WTC11 (cell line): ENCODE measurements around the gene FAM50A. TPM values are rescaled to one million over a fixed set of nuclear protein-coding genes. Genes with fewer than 3 reads are reported as not detected.

ENCODE experiments used
- ATAC-seq: fragments of 200-7000 bp; cut with Tn5 transposase; 2 replicates; pipeline ENCODE4 v1.10.0; 2021; ENCODE audit warnings: mild to moderate bottlenecking, moderate library complexity
- CTCF ChIA-PET: fragments of 300-600 bp; sonication (Branson Sonifier 250); formaldehyde crosslinking; loops from one replicate; lab custom pipeline; 2021; ENCODE audit warnings: antibody characterized with exemption; lab: Charles Lee
- POLR2A ChIA-PET: fragments of 350-600 bp; sonication (Branson Sonifier 250); formaldehyde crosslinking; loops from one replicate; lab custom pipeline; 2021; ENCODE audit warnings: antibody characterized with exemption; lab: Charles Lee
- DNase-seq: peaks from one replicate; pipeline ENCODE4 v3.0.0; 2021; ENCODE audit warnings: low spot score
- H3K27ac Mint-ChIP-seq: 2 replicates; pipeline ENCODE4 v1.8.0; 2021; ENCODE audit warnings: mixed read lengths
- H3K27me3 Mint-ChIP-seq: 2 replicates; pipeline ENCODE4 v1.8.0; 2021; ENCODE audit warnings: low read depth, mild to moderate bottlenecking, moderate library complexity, mixed read lengths
- H3K36me3 Mint-ChIP-seq: 2 replicates; pipeline ENCODE4 v1.8.0; 2021; ENCODE audit warnings: mixed read lengths
- H3K4me1 Mint-ChIP-seq: 2 replicates; pipeline ENCODE4 v1.8.0; 2022; ENCODE audit warnings: mixed read lengths
- H3K4me3 Mint-ChIP-seq: 2 replicates; pipeline ENCODE4 v1.8.0; 2021; ENCODE audit warnings: mild to moderate bottlenecking, moderate library complexity, mixed read lengths
- H3K9me3 Mint-ChIP-seq: 2 replicates; pipeline ENCODE4 v1.8.0; 2021; ENCODE audit warnings: mixed read lengths
- CREB1 ChIP-seq: sonication (generic); formaldehyde crosslinking; IDR thresholded peaks from 2 replicates; pipeline ENCODE4 v1.8.0; 2023; ENCODE audit warnings: mild to moderate bottlenecking, missing genetic modification reagents
- EMX1 ChIP-seq: fragments of 250-450 bp; sonication (Bioruptor Pico); IDR thresholded peaks from 2 replicates; pipeline ENCODE4 v1.8.0; 2021; ENCODE audit warnings: mild to moderate bottlenecking
- ESRRA ChIP-seq: sonication (generic); formaldehyde crosslinking; IDR thresholded peaks from 2 replicates; pipeline ENCODE4 v1.8.1; 2022; ENCODE audit warnings: mild to moderate bottlenecking, missing genetic modification reagents, borderline replicate concordance
- ETV6 ChIP-seq: sonication (generic); formaldehyde crosslinking; IDR thresholded peaks from 2 replicates; pipeline ENCODE4 v1.8.1; 2022; ENCODE audit warnings: mild to moderate bottlenecking, missing genetic modification reagents
- FOXK1 ChIP-seq: sonication (generic); formaldehyde crosslinking; IDR thresholded peaks from 2 replicates; pipeline ENCODE4 v1.8.0; 2022; ENCODE audit warnings: mild to moderate bottlenecking, moderate library complexity, missing genetic modification reagents
- FOXP1 ChIP-seq: sonication (generic); formaldehyde crosslinking; IDR thresholded peaks from 2 replicates; pipeline ENCODE4 v1.8.0; 2022; ENCODE audit warnings: missing genetic modification reagents, mild to moderate bottlenecking, moderate library complexity, borderline replicate concordance
- GTF2I ChIP-seq: fragments of 250-450 bp; sonication (Bioruptor Pico); conservative IDR thresholded peaks from 2 replicates; pipeline ENCODE4 v1.4.0; 2021; ENCODE audit warnings: mild to moderate bottlenecking
- IRF2 ChIP-seq: sonication (generic); formaldehyde crosslinking; IDR thresholded peaks from 2 replicates; pipeline ENCODE4 v1.8.0; 2022; ENCODE audit warnings: low read depth, missing genetic modification reagents, borderline replicate concordance
- JAZF1 ChIP-seq: fragments of 250-450 bp; sonication (Bioruptor Pico); IDR thresholded peaks from 2 replicates; pipeline ENCODE4 v1.9.0; 2021; ENCODE audit warnings: moderate library complexity, mild to moderate bottlenecking, inconsistent platforms
- SMAD3 ChIP-seq: sonication (generic); formaldehyde crosslinking; IDR thresholded peaks from 2 replicates; pipeline ENCODE4 v1.8.0; 2022; ENCODE audit warnings: missing genetic modification reagents, mild to moderate bottlenecking, borderline replicate concordance
- SOX15 ChIP-seq: fragments of 250-450 bp; sonication (Bioruptor Pico); IDR thresholded peaks from 2 replicates; pipeline ENCODE4 v1.9.0; 2021; ENCODE audit warnings: mild to moderate bottlenecking
- ZNF671 ChIP-seq: fragments of 250-450 bp; sonication (Bioruptor Pico); IDR thresholded peaks from 2 replicates; pipeline ENCODE4 v1.8.0; 2021; ENCODE audit warnings: mild to moderate bottlenecking
- total RNA-seq: library from RNA; stranded (reverse); gene quantifications from 3 replicates; pipeline ENCODE4 v1.2.3, GENCODE V29; 2021
- TF ChIP-seq, protein P1 (sequence below): fragments of 250-450 bp; sonication (Bioruptor Pico); IDR thresholded peaks from 2 replicates; pipeline ENCODE4 v1.9.0; 2021; ENCODE audit warnings: mild to moderate bottlenecking
- TF ChIP-seq, protein P2 (sequence below): sonication (generic); formaldehyde crosslinking; IDR thresholded peaks from 2 replicates; pipeline ENCODE4 v1.8.0; 2022; ENCODE audit warnings: missing genetic modification reagents
- TF ChIP-seq, protein P3 (sequence below): sonication (generic); formaldehyde crosslinking; IDR thresholded peaks from 2 replicates; pipeline ENCODE4 v1.8.1; 2023; ENCODE audit warnings: mild to moderate bottlenecking, missing genetic modification reagents
- TF ChIP-seq, protein P4 (sequence below): sonication (generic); formaldehyde crosslinking; IDR thresholded peaks from 2 replicates; pipeline ENCODE4 v1.8.0; 2023; ENCODE audit warnings: missing genetic modification reagents
- TF ChIP-seq, protein P5 (sequence below): sonication (generic); formaldehyde crosslinking; IDR thresholded peaks from 2 replicates; pipeline ENCODE4 v1.8.1; 2023; ENCODE audit warnings: mild to moderate bottlenecking, moderate library complexity, missing genetic modification reagents
- TF ChIP-seq, protein P6 (sequence below): fragments of 250-450 bp; sonication (Bioruptor Pico); IDR thresholded peaks from 2 replicates; pipeline ENCODE4 v2.1.2; 2022; ENCODE audit warnings: mild to moderate bottlenecking, moderate library complexity

Gene FAM50A
- total RNA-seq, 1 experiment from 2014 or later: 50.2 TPM

DNA sequence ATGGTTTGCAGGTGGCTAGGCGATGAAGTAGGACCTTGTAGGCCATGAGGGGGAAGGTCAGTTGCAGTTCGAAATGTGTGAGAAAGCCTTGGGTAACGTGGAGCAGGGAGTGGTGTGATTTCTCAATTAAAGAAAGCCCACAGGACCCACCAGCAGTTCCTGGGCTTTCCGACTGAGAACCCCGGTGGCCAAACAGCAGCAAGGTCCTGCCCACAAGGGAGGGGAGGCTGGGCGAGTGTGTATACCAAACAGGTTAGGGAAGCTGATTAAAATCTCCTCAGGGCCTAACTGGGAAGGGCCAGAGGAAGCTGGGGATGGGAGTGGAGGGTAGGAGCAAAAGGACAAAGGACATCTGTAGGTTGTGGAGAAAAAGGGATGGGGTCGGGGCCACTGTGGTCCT lies 13.0 kb upstream of the FAM50A start (continued):
- TF ChIP-seq, protein P1, sequence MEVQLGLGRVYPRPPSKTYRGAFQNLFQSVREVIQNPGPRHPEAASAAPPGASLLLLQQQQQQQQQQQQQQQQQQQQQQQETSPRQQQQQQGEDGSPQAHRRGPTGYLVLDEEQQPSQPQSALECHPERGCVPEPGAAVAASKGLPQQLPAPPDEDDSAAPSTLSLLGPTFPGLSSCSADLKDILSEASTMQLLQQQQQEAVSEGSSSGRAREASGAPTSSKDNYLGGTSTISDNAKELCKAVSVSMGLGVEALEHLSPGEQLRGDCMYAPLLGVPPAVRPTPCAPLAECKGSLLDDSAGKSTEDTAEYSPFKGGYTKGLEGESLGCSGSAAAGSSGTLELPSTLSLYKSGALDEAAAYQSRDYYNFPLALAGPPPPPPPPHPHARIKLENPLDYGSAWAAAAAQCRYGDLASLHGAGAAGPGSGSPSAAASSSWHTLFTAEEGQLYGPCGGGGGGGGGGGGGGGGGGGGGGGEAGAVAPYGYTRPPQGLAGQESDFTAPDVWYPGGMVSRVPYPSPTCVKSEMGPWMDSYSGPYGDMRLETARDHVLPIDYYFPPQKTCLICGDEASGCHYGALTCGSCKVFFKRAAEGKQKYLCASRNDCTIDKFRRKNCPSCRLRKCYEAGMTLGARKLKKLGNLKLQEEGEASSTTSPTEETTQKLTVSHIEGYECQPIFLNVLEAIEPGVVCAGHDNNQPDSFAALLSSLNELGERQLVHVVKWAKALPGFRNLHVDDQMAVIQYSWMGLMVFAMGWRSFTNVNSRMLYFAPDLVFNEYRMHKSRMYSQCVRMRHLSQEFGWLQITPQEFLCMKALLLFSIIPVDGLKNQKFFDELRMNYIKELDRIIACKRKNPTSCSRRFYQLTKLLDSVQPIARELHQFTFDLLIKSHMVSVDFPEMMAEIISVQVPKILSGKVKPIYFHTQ (CRISPR knock-in tag): no peak
- TF ChIP-seq, protein P2, sequence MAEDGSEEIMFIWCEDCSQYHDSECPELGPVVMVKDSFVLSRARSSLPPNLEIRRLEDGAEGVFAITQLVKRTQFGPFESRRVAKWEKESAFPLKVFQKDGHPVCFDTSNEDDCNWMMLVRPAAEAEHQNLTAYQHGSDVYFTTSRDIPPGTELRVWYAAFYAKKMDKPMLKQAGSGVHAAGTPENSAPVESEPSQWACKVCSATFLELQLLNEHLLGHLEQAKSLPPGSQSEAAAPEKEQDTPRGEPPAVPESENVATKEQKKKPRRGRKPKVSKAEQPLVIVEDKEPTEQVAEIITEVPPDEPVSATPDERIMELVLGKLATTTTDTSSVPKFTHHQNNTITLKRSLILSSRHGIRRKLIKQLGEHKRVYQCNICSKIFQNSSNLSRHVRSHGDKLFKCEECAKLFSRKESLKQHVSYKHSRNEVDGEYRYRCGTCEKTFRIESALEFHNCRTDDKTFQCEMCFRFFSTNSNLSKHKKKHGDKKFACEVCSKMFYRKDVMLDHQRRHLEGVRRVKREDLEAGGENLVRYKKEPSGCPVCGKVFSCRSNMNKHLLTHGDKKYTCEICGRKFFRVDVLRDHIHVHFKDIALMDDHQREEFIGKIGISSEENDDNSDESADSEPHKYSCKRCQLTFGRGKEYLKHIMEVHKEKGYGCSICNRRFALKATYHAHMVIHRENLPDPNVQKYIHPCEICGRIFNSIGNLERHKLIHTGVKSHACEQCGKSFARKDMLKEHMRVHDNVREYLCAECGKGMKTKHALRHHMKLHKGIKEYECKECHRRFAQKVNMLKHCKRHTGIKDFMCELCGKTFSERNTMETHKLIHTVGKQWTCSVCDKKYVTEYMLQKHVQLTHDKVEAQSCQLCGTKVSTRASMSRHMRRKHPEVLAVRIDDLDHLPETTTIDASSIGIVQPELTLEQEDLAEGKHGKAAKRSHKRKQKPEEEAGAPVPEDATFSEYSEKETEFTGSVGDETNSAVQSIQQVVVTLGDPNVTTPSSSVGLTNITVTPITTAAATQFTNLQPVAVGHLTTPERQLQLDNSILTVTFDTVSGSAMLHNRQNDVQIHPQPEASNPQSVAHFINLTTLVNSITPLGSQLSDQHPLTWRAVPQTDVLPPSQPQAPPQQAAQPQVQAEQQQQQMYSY: no peak
- TF ChIP-seq IRF2 (CRISPR knock-in tag): no peak
- TF ChIP-seq SOX15 (CRISPR knock-in tag): no peak
- no peak for TF ChIP-seq ZNF671 (CRISPR knock-in tag)
- TF ChIP-seq, protein P3, sequence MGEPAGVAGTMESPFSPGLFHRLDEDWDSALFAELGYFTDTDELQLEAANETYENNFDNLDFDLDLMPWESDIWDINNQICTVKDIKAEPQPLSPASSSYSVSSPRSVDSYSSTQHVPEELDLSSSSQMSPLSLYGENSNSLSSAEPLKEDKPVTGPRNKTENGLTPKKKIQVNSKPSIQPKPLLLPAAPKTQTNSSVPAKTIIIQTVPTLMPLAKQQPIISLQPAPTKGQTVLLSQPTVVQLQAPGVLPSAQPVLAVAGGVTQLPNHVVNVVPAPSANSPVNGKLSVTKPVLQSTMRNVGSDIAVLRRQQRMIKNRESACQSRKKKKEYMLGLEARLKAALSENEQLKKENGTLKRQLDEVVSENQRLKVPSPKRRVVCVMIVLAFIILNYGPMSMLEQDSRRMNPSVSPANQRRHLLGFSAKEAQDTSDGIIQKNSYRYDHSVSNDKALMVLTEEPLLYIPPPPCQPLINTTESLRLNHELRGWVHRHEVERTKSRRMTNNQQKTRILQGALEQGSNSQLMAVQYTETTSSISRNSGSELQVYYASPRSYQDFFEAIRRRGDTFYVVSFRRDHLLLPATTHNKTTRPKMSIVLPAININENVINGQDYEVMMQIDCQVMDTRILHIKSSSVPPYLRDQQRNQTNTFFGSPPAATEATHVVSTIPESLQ (CRISPR knock-in tag): no peak

DNA sequence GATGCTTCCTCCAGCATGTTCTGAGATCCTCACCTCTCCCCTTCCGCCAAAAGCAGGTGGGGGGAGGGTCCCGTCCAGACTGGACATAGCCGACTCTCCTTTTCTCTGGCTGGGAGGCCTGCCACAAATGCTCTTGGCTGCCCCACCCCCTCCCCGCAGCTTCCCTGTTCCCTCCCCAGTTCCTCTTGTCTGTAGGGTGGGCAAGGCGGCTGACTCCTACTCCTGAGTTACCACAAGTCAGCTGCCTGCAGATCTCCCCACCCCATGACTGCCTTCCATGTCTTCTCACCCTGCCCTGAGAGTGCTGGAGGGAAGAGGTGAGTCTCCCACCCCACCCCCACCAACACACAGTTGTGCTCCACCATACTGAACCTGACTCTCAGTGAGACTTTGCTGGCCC lies 12.6 kb upstream of the FAM50A start:
- no peak for ATAC-seq
- TF ChIP-seq GTF2I (CRISPR knock-in tag) (no peak), FOXP1 (CRISPR knock-in tag) (no peak), JAZF1 (CRISPR knock-in tag) (no peak), EMX1 (CRISPR knock-in tag) (no peak), ETV6 (CRISPR knock-in tag) (no peak), ESRRA (CRISPR knock-in tag) (no peak), SMAD3 (CRISPR knock-in tag) (no peak), FOXK1 (no peak), CREB1 (CRISPR knock-in tag) (no peak)
- TF ChIP-seq, protein P4, sequence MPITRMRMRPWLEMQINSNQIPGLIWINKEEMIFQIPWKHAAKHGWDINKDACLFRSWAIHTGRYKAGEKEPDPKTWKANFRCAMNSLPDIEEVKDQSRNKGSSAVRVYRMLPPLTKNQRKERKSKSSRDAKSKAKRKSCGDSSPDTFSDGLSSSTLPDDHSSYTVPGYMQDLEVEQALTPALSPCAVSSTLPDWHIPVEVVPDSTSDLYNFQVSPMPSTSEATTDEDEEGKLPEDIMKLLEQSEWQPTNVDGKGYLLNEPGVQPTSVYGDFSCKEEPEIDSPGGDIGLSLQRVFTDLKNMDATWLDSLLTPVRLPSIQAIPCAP (CRISPR knock-in tag): no peak
- TF ChIP-seq, protein P5, sequence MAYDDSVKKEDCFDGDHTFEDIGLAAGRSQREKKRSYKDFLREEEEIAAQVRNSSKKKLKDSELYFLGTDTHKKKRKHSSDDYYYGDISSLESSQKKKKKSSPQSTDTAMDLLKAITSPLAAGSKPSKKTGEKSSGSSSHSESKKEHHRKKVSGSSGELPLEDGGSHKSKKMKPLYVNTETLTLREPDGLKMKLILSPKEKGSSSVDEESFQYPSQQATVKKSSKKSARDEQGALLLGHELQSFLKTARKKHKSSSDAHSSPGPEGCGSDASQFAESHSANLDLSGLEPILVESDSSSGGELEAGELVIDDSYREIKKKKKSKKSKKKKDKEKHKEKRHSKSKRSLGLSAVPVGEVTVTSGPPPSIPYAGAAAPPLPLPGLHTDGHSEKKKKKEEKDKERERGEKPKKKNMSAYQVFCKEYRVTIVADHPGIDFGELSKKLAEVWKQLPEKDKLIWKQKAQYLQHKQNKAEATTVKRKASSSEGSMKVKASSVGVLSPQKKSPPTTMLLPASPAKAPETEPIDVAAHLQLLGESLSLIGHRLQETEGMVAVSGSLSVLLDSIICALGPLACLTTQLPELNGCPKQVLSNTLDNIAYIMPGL: no peak
- TF ChIP-seq, protein P6, sequence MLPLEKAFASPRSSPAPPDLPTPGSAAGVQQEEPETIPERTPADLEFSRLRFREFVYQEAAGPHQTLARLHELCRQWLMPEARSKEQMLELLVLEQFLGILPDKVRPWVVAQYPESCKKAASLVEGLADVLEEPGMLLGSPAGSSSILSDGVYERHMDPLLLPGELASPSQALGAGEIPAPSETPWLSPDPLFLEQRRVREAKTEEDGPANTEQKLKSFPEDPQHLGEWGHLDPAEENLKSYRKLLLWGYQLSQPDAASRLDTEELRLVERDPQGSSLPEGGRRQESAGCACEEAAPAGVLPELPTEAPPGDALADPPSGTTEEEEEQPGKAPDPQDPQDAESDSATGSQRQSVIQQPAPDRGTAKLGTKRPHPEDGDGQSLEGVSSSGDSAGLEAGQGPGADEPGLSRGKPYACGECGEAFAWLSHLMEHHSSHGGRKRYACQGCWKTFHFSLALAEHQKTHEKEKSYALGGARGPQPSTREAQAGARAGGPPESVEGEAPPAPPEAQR (CRISPR knock-in tag): no peak
- DNase-seq: no peak
- no peak overlapping the region for H3K4me3 Mint-ChIP-seq
- peaks cover 25% of the 10 kb centered on the region for H3K4me1 Mint-ChIP-seq
- no peak overlapping the region for H3K27ac Mint-ChIP-seq
- H3K9me3 Mint-ChIP-seq: no peaks in the 10 kb centered on the region
- H3K36me3 Mint-ChIP-seq: peaks cover 10% of the 10 kb centered on the region; the same call in 1 of the 2 replicates
- POLR2A ChIA-PET: interaction anchor here (0.6 kb wide), 1 partner anchor 31 kb away, joined by 3 read pairs; no protein-coding TSS in a partner anchor
- no peaks in the 10 kb centered on the region for H3K27me3 Mint-ChIP-seq
- CTCF ChIA-PET: no interaction called here
